HepG2 (cell line): ENCODE results near the gene SAE1. TPM values are rescaled to one million over a fixed set of nuclear protein-coding genes. Genes with fewer than 3 reads are reported as not detected.

Source experiments
- ATAC-seq: fragments of 200-7000 bp; cut with Tn5 transposase; 3 replicates; pipeline ENCODE4 v1.9.1; 2020; ENCODE audit warnings: mild to moderate bottlenecking, moderate library complexity
- BruUV-seq: library from RNA; stranded (reverse); fragments of 400-500 nt; replicated peaks from 2 replicates; lab custom pipeline; 2021; lab: Mats Ljungman, UMichigan
- CTCF ChIA-PET: fragments of 300-600 bp; formaldehyde crosslinking; extraction: SDS; loops from one replicate; lab custom pipeline; 2021; ENCODE audit warnings: low total read pairs, inconsistent platforms, low intra/inter-chr PET ratio; lab: Yijun Ruan, JAX
- POLR2A ChIA-PET: fragments of 350-600 bp; sonication (Branson Sonifier 250); formaldehyde crosslinking; loops from one replicate; lab custom pipeline; 2020; ENCODE audit warnings: antibody characterized with exemption, inconsistent platforms; lab: Yijun Ruan, JAX
- DNase-seq: peaks from one replicate; pipeline ENCODE4 v3.0.0-alpha.2; 2015; ENCODE audit warnings: low spot score
- FAIRE-seq: peaks from 3 replicates; lab custom pipeline; 2011; peaks lifted over from hg19 to GRCh38; lab: Jason Lieb, UNC
- H2AFZ ChIP-seq: one replicate; pipeline ENCODE4 v1.6.1; 2011; ENCODE audit warnings: low read length, inconsistent platforms
- H3K27ac ChIP-seq: fragments of 300-600 bp; 3 replicates; pipeline ENCODE4 v1.8.0; 2011; ENCODE audit warnings: mixed run types, mild to moderate bottlenecking, mixed read lengths, low read length, inconsistent platforms; ENCODE audit not compliant: insufficient read depth; ENCODE audit errors: extremely low read length
- H3K27me3 ChIP-seq, 2 experiments: fragments of 200-600 bp in 1 of 2; 2 replicates in 1 of 2; 3 replicates in 1 of 2; pipeline versions ENCODE4 v1.6.0 to v1.8.0; 2011; ENCODE audit warnings: low read length in 2 of 2, mild to moderate bottlenecking in 2 of 2, moderate library complexity in 2 of 2, inconsistent platforms in 1 of 2; ENCODE audit not compliant: insufficient read depth in 2 of 2, control insufficient read depth in 1 of 2
- H3K36me3 ChIP-seq, 2 experiments: fragments of 200-600 bp in 1 of 2; replicated peaks in 1 of 2; 2 replicates in 1 of 2; 3 replicates in 1 of 2; pipeline versions ENCODE4 v1.5.1 to v1.8.0; 2011; ENCODE audit warnings: low read length in 2 of 2, inconsistent platforms in 1 of 2; ENCODE audit not compliant: insufficient read depth in 2 of 2, control insufficient read depth in 1 of 2
- H3K4me1 ChIP-seq: 2 replicates; pipeline ENCODE4 v1.5.1; 2012; ENCODE audit warnings: low read length, inconsistent platforms; ENCODE audit not compliant: insufficient read depth
- H3K4me2 ChIP-seq: 2 replicates; pipeline ENCODE4 v1.6.0; 2011; ENCODE audit warnings: low read depth, low read length, inconsistent platforms
- H3K4me3 ChIP-seq, 3 experiments: fragments of 200-600 bp in 1 of 3; sonication (generic), shearing (Covaris generic) in 1 of 3; replicated peaks in 1 of 3; 2 replicates each; pipeline ENCODE4 v1.5.1; 2011 to 2016; ENCODE audit warnings: low read length in 3 of 3, inconsistent platforms in 2 of 3, low read depth in 2 of 3, mild to moderate bottlenecking in 2 of 3, control low read depth in 1 of 3, mixed read lengths in 1 of 3; ENCODE audit not compliant: insufficient read depth in 1 of 3
- H3K79me2 ChIP-seq: one replicate; pipeline ENCODE4 v1.6.1; 2011; ENCODE audit warnings: low read length, inconsistent platforms; ENCODE audit not compliant: insufficient read depth
- H3K9ac ChIP-seq: 2 replicates; pipeline ENCODE4 v1.6.0; 2011; ENCODE audit warnings: mild to moderate bottlenecking, low read depth, low read length, inconsistent platforms; ENCODE audit not compliant: insufficient read depth
- H3K9me3 ChIP-seq: 2 replicates; pipeline ENCODE4 v1.5.1; 2012; ENCODE audit warnings: mild to moderate bottlenecking, low read length
- H4K20me1 ChIP-seq: 2 replicates; pipeline ENCODE4 v1.6.0; 2011; ENCODE audit warnings: inconsistent platforms, mild to moderate bottlenecking, low read length, moderate library complexity; ENCODE audit not compliant: insufficient read depth
- BORCS8-MEF2B ChIP-seq: sonication (generic); formaldehyde crosslinking; IDR thresholded peaks from 2 replicates; pipeline ENCODE4 v1.8.0; 2022; ENCODE audit warnings: mild to moderate bottlenecking, missing genetic modification reagents
- FOSL2 ChIP-seq: sonication (generic); formaldehyde crosslinking; IDR thresholded peaks from 2 replicates; pipeline ENCODE4 v1.4.0; 2020; ENCODE audit warnings: missing genetic modification reagents
- FOXO1 ChIP-seq: sonication (generic); formaldehyde crosslinking; IDR thresholded peaks from 2 replicates; pipeline ENCODE4 v1.4.0; 2020; ENCODE audit warnings: missing genetic modification reagents
- GRHL1 ChIP-seq: sonication (generic); formaldehyde crosslinking; conservative IDR thresholded peaks from 2 replicates; pipeline ENCODE4 v1.8.0; 2022; ENCODE audit warnings: missing genetic modification reagents
- GTF2F1 ChIP-seq: fragments of 150-350 bp; IDR thresholded peaks from 2 replicates; pipeline ENCODE4 v1.6.1; 2014; ENCODE audit warnings: low read length
- NONO ChIP-seq, 2 experiments: fragments of 450-650 bp in 1 of 2; sonication (generic) in 1 of 2; formaldehyde crosslinking in 1 of 2; IDR thresholded peaks in 1 of 2; conservative IDR thresholded peaks in 1 of 2; 2 replicates each; pipeline versions ENCODE4 v1.6.1 to v1.8.0; 2017 to 2022; ENCODE audit warnings: mild to moderate bottlenecking in 1 of 2, missing genetic modification reagents in 1 of 2, moderate library complexity in 1 of 2
- ONECUT2 ChIP-seq: sonication (generic); formaldehyde crosslinking; IDR thresholded peaks from 2 replicates; pipeline ENCODE4 v1.4.0; 2020; ENCODE audit warnings: missing genetic modification reagents
- ZBTB10 ChIP-seq: sonication (generic); formaldehyde crosslinking; IDR thresholded peaks from 2 replicates; pipeline ENCODE4 v1.4.0; 2020; ENCODE audit warnings: missing genetic modification reagents, borderline replicate concordance
- ZBTB44 ChIP-seq: sonication (generic); formaldehyde crosslinking; IDR thresholded peaks from 2 replicates; pipeline ENCODE4 v1.4.0; 2020; ENCODE audit warnings: missing genetic modification reagents
- ZNF256 ChIP-seq: sonication (generic); formaldehyde crosslinking; conservative IDR thresholded peaks from 2 replicates; pipeline ENCODE4 v1.4.0; 2020; ENCODE audit warnings: missing genetic modification reagents
- ZNF263 ChIP-seq: sonication (generic); formaldehyde crosslinking; IDR thresholded peaks from 2 replicates; pipeline ENCODE4 v1.4.0; 2020; ENCODE audit warnings: missing genetic modification reagents
- WGBS: methylation state at CpG from one replicate; pipeline ENCODE4 v1.1.6; 2017; ENCODE audit warnings: low lambda C conversion rate; 5-methylcytosine and 5-hydroxymethylcytosine counted together
- in situ Hi-C: cut with HindIII; loops from 2 replicates; pipeline ENCODE4 v1.10.0; 2017; ENCODE audit warnings: low pct_unique_long_range_greater_than_20kb; ENCODE audit not compliant: extremely low pct_ligation_motif_present
- intact Hi-C: fragments of 100-400 bp; cut with micrococcal nuclease; formaldehyde crosslinking; loops from one replicate; pipeline ENCODE4 v1.10.0; 2022; ENCODE audit not compliant: unreplicated experiment
- polyA plus RNA-seq, 8 experiments: library from polyadenylated mRNA; depleted of rRNA in 3 of 8; stranded (reverse) in 7 of 8; unstranded in 1 of 8; fragments of >200 nt; fragmentation: Illumina TruSeq in 4 of 8; extraction: Trizol in 4 of 8; gene quantifications; 2 replicates each; pipeline versions ENCODE4 v1.2.1 to v1.2.3, GENCODE V29; 2011 to 2016; ENCODE audit warnings: low read depth in 4 of 8, missing spikeins in 1 of 8, mixed read lengths in 1 of 8; ENCODE audit not compliant: insufficient read depth in 1 of 8
- total RNA-seq, 5 experiments: library from RNA; depleted of rRNA; stranded (reverse); fragments of >200 nt; fragmentation: Illumina TruSeq; extraction: Trizol; gene quantifications; 2 replicates each; pipeline ENCODE4 v1.2.3, GENCODE V29; 2016; ENCODE audit warnings: low read depth in 1 of 5

SAE1 gene
- total and polyA plus RNA-seq, 2 of the 13 experiments (the other 11 are each of a cell fraction or from before 2014, with no cell fraction given): 87.6 to 197 TPM

GRCh38 chr19:47132194-47132852 lies 1.7 kb downstream of the SAE1 start:
- DNase-seq: no peak
- no peaks in the 10 kb centered on the region for H3K9me3 ChIP-seq
- H3K4me2 ChIP-seq: peak overlapping the region; percentile 73
- ChIA-PET CTCF (no interaction called here), POLR2A (interaction anchor here (0.7 to 3.9 kb wide), 11 partner anchors 9 to 1838 kb away, joined by 3 to 46 read pairs (median 5); partner anchors contain the start of genes CCDC9 and ZC3H4)
- H3K27me3 ChIP-seq: no peaks in the 10 kb centered on the region; a peak in 1 of 5 replicates
- H4K20me1 ChIP-seq: peaks cover 23% of the 10 kb centered on the region
- no TSS peak for BruUV-seq
- peaks cover 0 to 5% of the 10 kb centered on the region in 2 experiments; a peak in 2 of 5 replicates for H3K36me3 ChIP-seq
- in situ Hi-C loops: no loop called here
- intact Hi-C loops: no loop called here
- FAIRE-seq: no peak
- peak overlapping the region; percentile 78 to 87 (median 87); a peak in 5 of 6 replicates for H3K4me3 ChIP-seq
- peak overlapping the region; percentile 81 for H3K27ac ChIP-seq
- peaks cover 63% of the 10 kb centered on the region for H3K79me2 ChIP-seq
- 59% methylated on average over 7 of the region's 7 CpGs for WGBS
- peaks cover 58% of the 10 kb centered on the region for H3K4me1 ChIP-seq
- ATAC-seq: no peak
- H3K9ac ChIP-seq: peak overlapping the region; percentile 89
- no peak overlapping the region for H2AFZ ChIP-seq
- TF ChIP-seq NONO (IDR thresholded peaks at IDR 0.05) (no peak), NONO (CRISPR knock-in tag; conservative IDR thresholded peaks at IDR 0.05) (0 out of 2 replicates have a peak, but pooled peaks have one; percentile 26), BORCS8-MEF2B (CRISPR knock-in tag) (no peak), ONECUT2 (CRISPR knock-in tag) (peak; percentile 64), GRHL1 (CRISPR knock-in tag) (no peak), FOXO1 (CRISPR knock-in tag) (no peak), GTF2F1 (no peak), ZBTB44 (no peak), ZNF256 (CRISPR knock-in tag) (no peak), ZBTB10 (CRISPR knock-in tag) (no peak), ZNF263 (no peak), FOSL2 (CRISPR knock-in tag) (peak; percentile 91)
